Activated T-cell treated with anti-CD3 and anti-CD28 coated beads, Interleukin-2, amount 50 U/mL, for 1 hour (primary cell): ENCODE results near the gene CYP21A2.
A peak's percentile ranks its signal among the peaks of the same experiment; 100 is the strongest.
"Not testable (repeated sequence)": the region's sequence is repeated elsewhere in the genome, so short reads cannot be mapped to it uniquely, and the experiment has no call there.

Source experiments
- DNase-seq: peaks from one replicate; pipeline ENCODE4 v3.0.0-alpha.2; 2020

The CYP21A2 gene

DNA sequence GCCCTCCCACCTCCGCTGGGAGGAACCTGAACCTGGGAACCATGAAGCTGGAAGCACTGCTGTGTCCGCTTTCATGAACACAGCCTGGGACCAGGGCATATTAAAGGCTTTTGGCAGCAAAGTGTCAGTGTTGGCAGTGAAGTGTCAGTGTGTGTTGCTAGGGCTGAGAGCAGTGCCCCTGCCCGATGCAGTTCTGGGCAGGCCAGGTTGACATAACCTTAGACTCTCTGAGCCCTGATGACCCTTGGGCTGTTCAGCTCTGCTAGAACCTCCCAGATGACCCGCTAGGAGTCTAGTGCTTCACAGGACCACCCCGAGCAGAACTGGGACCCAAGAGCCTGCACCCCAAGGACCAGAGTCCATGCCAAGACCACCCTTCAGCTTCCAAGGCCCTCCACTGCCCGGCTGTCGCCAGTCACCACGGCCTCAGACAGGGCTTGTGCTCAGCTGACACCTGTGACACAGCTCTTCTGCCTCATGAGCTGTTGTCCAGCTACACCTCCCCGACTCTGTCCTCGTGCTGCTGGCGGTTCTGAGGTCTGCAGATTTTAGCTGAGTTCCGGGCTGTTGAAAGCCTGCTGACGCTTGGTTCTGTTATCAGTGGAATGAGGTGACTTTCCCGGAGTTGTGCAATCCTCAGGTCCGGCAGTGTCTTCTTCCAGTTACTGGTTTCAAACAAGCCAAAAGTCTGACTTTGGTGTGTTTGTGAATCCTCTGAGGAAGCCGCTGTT is 2.8 kb upstream of the CYP21A2 start:
- not testable (repeated sequence) for DNase-seq

DNA sequence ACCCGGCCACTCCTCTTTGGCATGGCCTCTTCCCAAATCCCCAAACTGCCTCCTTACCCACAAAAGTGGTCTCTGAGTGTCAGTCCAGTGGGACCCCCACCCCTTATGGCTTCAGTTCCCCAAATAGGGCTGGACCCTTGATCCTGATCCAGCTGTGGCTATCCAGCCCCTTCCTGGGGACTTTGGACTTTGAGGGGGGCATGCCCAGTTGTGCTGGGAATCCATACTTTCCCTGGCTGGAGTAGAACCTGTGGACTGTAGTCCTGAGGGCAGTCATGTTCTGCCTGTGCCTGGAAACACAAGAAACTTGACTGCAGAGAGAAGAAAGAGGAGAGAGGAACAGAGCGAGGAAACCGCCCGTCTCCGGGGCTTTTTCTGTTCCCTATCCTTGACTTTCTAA is 1.1 kb upstream of the CYP21A2 start:
- DNase-seq = not testable (repeated sequence)

DNA sequence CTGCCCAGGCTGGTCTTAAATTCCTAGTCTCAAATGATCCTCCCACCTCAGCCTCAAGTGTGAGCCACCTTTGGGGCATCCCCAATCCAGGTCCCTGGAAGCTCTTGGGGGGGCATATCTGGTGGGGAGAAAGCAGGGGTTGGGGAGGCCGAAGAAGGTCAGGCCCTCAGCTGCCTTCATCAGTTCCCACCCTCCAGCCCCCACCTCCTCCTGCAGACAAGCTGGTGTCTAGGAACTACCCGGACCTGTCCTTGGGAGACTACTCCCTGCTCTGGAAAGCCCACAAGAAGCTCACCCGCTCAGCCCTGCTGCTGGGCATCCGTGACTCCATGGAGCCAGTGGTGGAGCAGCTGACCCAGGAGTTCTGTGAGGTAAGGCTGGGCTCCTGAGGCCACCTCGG is 663 bp downstream of the CYP21A2 start:
- DNase-seq = not testable (repeated sequence)

DNA sequence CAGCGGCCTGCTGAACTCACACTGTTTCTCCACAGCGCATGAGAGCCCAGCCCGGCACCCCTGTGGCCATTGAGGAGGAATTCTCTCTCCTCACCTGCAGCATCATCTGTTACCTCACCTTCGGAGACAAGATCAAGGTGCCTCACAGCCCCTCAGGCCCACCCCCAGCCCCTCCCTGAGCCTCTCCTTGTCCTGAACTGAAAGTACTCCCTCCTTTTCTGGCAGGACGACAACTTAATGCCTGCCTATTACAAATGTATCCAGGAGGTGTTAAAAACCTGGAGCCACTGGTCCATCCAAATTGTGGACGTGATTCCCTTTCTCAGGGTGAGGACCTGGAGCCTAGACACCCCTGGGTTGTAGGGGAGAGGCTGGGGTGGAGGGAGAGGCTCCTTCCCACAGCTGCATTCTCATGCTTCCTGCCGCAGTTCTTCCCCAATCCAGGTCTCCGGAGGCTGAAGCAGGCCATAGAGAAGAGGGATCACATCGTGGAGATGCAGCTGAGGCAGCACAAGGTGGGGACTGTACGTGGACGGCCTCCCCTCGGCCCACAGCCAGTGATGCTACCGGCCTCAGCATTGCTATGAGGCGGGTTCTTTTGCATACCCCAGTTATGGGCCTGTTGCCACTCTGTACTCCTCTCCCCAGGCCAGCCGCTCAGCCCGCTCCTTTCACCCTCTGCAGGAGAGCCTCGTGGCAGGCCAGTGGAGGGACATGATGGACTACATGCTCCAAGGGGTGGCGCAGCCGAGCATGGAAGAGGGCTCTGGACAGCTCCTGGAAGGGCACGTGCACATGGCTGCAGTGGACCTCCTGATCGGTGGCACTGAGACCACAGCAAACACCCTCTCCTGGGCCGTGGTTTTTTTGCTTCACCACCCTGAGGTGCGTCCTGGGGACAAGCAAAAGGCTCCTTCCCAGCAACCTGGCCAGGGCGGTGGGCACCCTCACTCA is 1.4 kb downstream of the CYP21A2 start:
- DNase-seq = not testable (repeated sequence)

DNA sequence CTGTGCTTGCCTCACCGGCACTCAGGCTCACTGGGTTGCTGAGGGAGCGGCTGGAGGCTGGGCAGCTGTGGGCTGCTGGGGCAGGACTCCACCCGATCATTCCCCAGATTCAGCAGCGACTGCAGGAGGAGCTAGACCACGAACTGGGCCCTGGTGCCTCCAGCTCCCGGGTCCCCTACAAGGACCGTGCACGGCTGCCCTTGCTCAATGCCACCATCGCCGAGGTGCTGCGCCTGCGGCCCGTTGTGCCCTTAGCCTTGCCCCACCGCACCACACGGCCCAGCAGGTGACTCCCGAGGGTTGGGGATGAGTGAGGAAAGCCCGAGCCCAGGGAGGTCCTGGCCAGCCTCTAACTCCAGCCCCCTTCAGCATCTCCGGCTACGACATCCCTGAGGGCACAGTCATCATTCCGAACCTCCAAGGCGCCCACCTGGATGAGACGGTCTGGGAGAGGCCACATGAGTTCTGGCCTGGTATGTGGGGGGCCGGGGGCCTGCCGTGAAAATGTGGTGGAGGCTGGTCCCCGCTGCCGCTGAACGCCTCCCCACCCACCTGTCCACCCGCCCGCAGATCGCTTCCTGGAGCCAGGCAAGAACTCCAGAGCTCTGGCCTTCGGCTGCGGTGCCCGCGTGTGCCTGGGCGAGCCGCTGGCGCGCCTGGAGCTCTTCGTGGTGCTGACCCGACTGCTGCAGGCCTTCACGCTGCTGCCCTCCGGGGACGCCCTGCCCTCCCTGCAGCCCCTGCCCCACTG is 2.3 kb downstream of the CYP21A2 start:
- not testable (repeated sequence) for DNase-seq

DNA sequence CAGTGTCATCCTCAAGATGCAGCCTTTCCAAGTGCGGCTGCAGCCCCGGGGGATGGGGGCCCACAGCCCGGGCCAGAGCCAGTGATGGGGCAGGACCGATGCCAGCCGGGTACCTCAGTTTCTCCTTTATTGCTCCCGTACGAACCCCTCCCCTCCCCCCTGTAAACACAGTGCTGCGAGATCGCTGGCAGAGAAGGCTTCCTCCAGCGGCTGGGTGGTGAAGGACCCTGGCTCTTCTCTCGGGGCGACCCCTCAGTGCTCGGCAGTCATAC is 2.8 kb downstream of the CYP21A2 start:
- not testable (repeated sequence) for DNase-seq

DNA sequence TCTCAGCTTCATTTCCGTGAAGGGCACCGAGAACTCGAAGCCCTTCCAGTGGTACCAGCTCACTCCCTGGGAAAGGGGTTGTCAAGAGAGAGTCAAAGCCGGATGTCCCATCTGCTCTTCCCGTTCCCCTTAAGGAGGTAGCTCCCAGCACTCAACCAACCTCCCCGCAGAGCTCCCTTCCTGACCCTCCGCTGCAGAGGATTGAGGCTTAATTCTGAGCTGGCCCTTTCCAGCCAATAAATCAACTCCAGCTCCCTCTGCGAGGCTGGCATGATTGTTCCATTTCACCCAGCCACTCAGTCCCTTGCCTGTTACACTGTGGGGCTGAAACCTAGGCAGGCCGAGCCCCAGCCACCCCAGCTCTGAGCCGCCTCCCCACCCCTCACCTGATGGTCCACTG is 3.2 kb downstream of the CYP21A2 start:
- not testable (repeated sequence) for DNase-seq

DNA sequence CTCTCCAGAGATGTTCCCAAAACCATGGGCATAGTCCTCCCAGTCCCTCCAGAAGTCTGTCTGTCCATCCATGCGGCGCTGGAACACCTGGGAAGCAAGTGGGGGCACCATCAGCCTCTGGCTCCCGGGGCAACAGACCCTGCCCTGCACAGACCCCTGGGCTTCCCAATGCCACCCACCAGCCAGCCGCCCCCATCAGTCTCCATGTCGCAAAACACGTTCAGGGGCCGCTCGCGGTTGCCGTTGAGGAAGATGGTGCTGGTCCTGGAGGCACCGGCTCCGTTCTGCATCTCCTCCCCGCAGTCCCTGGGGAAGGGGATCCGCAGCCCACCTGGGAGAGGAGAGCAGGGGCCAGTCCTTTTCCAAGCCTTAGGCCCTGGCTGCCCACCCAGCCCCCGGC is 4.1 kb downstream of the CYP21A2 start:
- not testable (repeated sequence) for DNase-seq

DNA sequence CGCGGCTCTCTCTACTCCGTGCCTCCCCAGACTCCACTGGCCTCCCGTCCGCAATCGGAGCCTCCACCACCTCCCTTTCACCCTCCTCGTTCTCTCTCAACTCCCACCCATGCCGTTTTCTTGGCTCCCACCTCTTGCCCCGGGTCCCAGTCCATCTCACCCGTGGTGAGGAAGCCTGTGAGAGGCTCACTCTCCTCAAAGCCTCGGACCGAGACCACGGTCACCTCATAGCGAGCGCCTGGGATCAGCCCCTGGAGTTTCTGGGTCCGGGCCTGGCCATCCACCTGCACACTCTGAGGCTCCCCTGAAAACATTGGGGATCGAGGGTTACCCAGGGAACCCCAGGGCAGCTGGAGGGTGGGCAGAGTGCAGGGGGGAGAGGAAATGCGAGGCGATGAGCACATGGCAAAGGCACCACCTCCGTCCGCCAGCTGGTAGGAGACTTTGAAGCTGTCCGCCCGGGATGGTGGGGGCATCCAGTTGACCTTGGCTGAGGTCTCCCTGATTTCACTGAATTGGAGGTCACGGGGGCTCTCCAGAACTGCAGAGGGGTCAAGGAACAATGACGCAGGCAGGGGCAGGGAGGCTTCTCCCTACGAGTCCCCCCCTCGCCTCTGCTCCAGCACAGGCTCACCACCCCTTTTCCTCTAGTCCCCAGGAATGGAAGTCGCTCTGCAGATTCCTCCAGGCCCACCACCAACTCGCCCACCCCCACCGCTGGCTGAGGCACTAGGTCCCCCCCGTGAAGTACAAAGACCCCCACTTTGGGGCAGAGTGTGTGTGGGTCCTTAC is 5.6 kb downstream of the CYP21A2 start:
- DNase-seq = not testable (repeated sequence)

DNA sequence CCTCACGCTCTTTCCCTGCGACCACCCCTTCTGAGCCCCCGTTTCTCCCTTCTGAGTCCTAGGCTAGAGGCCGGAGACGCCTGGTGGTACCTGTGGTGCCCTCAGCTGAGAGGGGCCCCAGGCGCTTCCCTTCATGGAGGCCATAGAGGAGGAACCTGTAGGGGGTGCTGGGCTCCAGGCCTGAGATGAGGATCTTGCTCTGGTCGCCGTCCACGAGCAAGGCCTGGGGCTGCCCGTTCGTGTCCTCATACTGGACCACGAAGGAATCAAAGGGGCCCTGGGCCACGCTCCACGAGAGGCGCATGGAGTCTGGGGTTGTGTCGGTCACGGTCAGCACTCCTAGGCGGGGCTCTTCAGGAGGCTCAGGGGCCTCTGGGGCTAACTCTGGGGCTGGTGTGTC is 6.7 kb downstream of the CYP21A2 start:
- DNase-seq = not testable (repeated sequence)

DNA sequence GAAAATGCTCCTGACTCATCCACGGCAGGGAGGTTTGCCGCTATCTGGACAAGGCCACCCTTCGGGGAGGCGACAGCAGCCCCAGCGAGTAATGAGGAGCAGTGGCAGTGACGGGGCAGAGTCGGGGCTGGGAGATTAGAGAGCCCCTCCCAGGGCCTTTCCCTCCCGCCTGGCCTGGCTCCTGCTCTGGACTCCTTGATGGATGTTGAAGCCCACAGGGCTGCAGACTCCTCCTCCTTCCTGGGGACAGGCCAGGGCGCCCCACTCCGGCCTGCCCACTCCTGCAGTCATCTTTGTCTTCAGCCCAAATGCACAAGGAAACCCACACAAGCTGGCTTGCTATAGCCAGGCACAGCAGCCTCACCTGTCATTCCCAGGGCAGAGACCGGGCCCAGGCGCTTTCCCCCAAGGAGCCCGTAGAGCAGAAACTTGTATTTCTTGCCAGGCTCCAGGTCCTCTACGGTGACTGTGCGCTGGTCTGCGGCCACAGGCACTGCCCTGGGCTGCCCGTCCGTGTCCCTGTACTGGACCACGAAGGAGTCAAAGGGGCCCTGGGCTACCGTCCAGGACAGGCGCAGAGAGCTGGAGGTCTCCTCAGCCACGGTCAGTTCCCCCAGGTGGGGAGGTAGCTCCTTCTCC is 7.7 kb downstream of the CYP21A2 start:
- DNase-seq = no peak

DNA sequence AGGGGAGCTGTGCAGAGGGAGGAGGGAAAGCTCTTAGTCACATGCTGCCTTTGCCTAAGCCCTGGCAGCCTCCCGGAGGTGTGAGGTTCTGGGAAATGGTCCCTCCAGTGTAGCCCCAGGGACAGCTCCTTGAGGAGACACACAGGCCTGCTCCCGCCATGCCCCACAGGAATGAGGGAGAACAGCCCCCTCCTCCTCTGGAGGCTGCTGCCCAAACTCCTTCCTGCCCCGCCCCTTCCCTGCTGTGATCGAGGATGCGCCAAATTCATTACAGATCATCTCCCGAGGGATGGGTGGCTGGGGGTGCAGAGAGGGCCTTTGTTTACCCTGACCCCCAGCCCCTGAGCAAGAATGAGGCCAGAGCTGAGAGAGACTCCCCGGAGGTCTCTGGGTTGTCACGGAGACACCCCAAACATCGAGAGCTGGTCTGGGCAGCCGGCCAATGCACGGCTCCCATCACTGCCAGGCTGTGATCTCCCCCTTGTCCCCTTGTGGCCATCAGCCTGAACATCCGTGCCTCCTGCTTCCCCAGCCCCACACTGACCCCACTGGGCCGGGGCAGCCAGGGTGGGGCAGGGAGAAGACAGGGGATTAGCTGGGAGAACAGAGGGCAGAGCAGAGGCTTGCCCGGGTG is 8.4 kb downstream of the CYP21A2 start:
- no peak for DNase-seq

DNA sequence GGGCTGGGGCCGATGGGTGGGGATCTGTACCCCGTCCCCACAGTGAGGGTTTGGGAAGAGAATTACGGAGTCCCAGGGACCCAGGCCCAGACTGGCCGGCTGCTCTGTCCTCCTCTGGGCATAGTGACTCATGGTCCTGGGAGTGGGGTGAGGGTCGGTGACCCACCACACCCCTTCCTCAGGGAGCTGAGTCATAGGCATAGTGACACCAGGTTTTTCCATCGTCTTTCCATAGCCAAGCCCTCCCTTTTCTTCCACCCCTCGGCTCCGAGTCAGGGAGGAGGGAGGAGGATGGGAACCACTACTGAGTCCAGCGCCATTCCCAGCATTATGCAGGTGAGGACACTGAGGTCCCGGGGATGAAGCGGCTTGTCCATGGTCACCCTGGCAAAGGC is 8.9 kb downstream of the CYP21A2 start:
- no peak for DNase-seq

DNA sequence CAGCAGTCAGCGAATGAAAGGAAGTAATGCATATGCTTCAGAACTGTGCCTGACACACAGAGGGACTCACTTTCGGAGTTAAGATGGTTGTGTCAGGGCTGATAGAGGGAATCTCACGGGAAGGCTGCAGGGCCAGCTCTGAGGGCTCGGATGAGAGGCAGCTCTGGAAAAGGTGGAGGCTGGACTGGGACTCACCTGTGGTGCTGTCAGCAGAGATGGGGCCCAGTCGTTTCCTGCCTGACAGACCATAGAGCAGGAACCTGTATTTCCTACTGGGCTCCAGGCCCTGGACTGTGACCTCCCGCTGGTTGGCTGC is 9.3 kb downstream of the CYP21A2 start:
- DNase-seq = no peak

DNA sequence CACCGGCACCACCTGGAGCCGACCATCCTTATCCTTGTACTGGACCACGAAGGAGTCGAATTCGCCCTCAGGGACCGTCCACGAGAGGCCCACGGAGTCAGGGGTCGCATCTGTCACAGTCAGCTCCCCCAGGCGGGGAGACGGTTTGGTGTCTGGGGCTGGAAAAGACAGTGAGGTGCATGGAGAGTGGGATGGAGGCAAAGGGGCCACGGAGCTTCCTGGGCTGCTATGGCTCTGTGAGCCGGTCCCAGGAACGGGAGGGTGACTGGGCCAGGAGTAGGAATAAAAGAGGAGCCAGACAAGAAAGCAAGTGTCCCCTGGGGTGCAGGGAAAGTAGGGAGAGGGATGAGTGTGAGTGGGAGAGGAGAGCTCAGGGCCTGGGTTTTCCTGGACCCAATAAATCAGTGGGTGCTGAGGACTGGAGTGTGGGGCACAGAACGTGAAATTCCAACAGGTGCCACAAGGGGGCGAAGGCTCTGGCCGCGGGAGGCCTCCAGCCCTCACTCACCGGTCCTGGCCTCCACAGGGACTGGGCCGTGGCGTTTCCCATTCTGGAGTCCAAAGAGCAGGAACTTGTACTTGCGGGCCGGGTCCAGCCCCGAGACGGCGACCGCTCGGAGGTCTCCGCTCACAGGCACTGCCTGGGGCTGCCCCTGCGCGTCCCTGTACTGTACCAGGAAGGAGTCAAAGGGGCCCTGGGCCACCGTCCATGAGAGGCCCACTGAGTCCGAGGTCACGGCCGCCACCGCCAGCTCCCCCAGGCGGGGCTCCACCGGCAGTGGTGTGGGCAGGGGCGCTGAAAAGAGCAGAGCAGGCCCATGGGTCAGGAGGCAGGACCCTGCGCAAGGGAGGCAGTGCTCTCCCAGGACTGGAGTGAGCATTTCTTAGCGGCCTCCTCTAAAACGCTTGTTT is 9.9 kb downstream of the CYP21A2 start:
- DNase-seq = peak; percentile 76

DNA sequence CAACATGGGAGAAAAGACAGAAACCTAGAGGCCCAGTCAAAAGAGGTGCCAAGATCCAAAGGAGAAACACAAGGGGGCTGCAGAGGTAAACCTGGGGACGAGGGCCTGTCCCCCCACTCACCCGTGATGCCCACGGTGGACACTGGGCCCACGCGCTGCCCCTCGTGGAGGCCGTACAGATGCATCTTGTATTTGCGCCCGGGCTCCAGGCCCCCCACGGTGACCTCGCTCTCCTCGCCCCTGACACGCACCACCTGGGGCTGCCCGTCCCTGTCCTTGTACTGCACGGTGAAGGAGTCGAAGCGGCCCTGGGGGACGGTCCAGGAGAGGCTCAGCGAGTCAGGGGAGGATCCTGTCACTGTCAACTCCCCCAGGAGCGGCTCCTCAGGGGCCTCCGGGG is 10.9 kb downstream of the CYP21A2 start:
- not testable (repeated sequence) for DNase-seq

DNA sequence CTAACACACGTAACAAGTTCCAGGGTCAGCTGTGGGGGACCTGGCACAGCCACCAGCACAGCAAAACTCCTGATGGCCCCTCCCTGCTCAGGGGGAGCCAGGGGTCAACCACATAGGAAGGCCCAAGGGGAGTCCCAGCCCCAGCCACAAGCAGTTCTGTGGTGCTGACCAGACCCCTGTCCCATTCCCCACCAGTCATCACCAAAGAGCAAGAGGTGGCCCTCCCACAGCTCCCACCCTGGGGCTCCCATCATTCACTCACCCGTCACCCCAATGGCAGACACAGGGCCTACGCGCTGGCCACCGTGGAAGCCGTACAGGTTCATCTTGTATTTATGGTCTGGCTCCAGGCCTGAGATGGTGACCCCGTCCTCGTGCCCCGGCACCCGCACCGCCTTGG is 11.5 kb downstream of the CYP21A2 start:
- not testable (repeated sequence) for DNase-seq

DNA sequence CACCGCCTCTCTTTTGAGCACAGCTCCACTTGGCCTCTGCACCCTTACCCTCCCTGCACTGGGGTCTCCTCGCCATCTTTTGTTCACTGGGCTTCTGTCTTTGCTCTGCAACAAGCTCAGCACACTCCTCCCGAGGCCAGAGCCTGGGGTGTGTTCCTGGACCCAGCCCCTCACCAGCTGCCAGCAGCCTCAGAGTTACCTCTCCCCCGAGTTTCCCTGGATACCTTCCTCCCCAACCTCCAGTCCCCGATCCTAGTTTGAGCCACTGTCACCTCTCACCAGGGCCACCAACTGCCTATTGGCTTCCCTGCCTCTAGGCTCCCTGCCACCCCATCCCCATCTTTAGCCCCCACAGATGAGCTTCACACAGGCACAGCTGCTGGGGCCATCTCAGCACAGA is 12.3 kb downstream of the CYP21A2 start:
- no peak for DNase-seq

DNA sequence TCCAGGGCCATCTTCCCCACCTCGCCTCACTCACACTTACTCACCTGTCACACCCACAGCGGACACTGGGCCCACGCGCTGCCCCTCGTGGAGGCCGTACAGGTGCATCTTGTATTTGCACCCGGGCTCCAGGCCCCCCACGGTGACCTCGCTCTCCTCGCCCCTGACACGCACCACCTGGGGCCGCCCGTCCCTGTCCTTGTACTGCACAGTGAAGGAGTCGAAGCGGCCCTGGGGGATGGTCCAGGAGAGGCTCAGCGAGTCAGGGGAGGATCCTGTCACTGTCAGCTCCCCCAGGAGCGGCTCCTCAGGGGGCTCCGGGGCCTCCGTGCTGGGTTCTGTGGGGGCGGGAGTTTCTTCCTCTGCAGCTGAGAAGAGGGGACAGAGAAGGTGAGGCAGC is 14.4 kb downstream of the CYP21A2 start:
- DNase-seq = not testable (repeated sequence)

DNA sequence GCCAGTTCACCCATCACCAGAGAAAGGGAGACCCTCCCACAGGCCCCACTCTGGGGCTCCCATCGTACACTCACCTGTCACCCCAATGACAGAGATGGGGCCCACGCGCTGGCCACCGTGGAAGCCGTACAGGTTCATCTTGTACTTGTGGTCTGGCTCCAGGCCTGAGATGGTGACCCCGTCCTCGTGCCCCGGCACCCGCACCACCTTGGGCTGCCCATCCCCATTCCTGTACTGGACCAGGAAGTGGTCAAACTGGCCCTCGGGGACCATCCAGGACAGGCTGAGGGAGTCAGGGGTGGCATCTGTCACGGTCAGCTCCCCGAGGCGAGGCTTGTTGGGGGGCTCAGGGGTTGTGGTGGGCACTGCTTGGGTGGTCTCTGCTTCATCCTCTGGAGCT is 15.1 kb downstream of the CYP21A2 start:
- DNase-seq = not testable (repeated sequence)

DNA sequence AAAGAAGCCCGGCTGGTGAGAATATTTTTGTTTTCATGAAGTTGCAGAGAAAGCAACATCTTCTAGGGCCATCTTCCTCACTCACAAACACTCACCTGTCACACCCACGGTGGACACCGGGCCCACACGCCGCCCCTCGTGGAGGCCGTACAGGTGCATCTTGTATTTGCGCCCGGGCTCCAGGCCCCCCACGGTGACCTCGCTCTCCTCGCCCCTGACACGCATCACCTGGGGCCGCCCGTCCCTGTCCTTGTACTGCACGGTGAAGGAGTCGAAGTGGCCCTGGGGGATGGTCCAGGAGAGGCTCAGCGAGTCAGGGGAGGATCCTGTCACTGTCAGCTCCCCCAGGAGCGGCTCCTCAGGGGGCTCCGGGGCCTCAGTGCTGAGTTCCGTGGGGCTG is 17.5 kb downstream of the CYP21A2 start:
- not testable (repeated sequence) for DNase-seq
